CD4-positive, alpha-beta T cell treated with Interleukin-4 for 4 hours (primary cell): Measurements from ENCODE around the gene RSRP1.
A peak's percentile ranks its signal among the peaks of the same experiment; 100 is the strongest.
"Not testable (repeated sequence)": the region's sequence is repeated elsewhere in the genome, so short reads cannot be mapped to it uniquely, and the experiment has no call there.

Experiments used
- DNase-seq: peaks from one replicate; pipeline ENCODE4 v3.0.0-alpha.2; 2020

RSRP1 gene

DNA sequence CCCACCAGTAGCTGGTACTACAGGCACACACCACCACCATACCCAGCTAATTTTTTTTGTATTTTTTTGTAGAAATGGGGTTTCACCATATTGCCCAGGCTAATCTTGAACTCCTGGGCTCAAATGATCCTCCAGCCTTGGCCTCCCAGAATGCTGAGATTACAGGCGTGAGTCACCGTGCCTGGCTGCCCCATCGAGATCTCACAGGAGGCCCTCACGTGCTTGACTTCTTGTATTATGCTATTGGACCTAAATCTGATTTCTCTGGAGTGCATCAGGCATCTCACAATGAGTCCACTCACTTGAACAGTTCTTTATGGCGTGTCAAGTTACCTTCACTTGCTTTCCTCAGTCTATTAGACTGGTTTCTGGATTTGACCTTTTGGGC, 9.3 kb upstream of the RSRP1 start:
- DNase-seq, result no peak

DNA sequence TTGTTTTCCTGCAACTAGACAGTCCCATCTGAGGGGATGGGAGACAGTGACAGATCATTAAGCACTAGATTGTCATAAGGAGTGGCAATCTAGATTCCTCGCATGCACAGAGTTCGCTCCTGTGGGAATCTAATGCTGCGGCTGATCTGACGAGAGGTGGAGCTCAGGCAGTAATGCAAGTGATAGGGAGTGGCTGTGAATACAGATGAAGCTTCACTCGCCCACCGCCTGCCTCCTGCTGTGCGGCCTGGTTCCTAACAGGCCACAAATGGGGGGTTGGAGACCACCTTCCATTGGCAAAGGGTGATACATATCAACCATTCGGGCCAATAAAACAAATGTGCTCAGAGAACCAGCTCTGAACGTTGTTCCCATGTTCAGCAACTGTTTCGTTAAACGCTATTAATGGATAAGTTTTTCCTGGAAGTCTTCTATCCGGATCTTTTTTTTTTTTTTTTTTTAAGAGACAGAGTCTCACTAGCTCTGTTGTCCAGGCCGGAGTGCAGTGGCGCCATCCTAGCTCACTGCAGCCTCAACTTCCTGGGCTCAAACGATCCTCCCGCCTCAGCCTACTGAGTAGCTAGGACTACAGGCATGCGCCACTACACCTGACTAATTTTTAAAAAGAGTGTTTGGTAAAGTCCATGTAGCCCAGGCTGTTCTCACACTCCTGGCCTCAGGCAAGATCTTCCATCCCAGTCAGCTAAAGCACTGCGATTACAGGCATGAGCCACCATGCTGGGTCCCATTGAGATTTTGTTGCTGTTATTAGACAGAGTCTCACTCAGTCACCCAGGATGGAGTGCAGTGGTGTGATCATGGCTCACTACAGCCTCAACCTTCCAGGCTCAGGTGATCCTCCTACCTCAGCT, 8.7 kb upstream of the RSRP1 start:
- no peak for DNase-seq

DNA sequence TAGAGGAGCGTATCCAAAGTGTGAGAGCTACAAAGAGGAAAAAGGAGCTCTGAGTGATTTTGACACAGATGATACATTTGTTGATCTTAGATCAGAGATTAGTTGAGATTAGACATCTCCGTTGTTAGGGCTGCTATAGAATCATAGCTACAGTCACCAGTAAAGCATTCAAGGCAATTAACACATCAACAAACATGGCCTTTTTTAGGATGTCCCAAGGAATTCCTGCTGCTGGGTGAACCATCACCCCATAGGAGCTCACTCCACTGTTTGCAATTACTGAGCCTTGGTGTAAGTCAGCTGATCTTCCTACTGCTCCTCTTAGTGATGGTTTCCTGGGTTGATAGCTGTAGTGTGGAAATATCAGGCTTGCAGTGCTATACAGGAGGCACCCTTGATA, 6.7 kb upstream of the RSRP1 start:
- DNase-seq, result no peak

DNA sequence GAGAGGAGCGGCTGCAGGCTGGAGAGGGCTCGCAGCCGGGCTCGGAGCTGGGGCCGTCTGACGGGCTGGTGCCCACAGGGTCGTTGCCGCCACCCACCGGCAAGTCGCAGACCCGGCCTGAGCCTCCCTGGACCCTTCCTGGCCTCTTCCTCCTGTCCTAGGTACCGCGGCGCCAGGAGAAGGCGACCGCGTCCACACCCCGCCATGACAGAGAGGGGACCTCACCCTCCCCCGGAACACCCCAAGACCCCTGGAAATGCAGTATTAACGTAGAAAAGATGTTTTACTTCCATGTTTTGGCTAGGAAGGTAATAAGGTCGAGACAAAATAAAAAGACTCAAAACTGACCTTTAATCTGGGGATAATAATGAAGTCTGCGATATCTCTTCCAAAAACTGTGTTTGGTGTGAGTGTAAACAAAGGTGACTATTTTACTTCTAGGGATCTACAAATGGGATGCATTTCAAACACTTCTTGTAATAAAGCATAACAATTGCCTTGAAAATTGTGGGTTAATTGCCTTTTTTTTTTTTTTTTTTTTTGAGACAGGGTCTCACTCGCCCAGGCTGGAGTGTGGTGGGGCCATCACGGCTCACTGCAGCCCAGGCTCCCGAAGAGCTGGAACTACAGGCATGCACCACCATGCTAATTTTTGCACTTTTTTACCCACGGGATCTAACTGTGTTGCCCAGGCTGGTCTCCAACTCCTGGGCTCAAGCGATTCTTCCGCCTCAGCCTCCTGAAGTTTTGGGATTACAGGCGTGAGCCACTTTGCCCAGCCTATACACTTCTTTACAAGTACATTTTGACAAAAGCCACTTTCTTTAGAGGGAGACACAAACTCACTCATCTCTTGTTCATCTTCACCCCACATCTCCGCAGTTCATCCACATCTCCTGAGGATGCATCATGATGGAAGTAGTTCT, 838 bp upstream of the RSRP1 start:
- DNase-seq, result no peak

GRCh38 chr1:25246600-25247023, 642 bp downstream of the RSRP1 start:
- no peak for DNase-seq

- DNase-seq, result no peak
These were observed 1.2 kb downstream of the RSRP1 start for GRCh38 chr1:25245809-25246599.

DNA sequence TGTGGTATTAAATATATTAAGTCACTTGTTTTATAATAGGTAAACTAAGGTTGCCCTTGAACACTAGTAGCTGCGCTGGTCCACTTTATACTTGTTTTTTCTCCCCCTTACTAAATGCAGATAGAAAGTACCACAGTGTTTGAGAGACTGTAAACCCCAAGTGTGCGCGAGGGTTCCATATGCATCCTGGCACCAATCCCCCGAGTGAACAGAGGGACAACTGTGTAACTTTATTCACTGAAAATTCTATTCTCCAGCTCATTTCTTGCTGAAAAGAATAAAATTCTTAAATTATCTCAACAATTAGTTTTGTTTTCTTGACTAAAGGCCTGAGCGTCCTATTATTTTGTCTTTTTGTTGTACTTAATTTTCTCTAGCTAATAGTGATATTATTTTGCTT, 1.9 kb downstream of the RSRP1 start:
- no peak for DNase-seq

DNA sequence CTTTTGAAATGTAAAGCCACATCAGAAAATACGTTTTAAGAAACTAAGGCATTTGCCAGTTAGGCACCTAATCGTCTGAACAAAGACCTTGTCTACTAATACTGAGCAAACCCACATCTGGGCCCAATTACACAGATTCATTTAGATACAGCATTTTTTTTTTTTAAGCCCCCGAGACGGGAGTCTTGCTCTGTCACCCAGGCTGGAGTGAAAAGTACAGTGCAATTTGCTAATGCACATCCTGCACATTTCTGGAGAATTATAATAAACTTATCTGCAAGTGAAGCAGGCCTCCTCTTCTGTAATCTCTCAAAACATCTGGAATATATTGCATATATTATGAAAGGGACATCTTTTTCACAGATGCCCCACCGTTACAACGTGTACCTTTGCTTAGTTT, 3.3 kb downstream of the RSRP1 start:
- no peak for DNase-seq

- DNase-seq, result peak; percentile 97
These were observed 7.3 kb downstream of the RSRP1 start for GRCh38 chr1:25239681-25240541.

DNA sequence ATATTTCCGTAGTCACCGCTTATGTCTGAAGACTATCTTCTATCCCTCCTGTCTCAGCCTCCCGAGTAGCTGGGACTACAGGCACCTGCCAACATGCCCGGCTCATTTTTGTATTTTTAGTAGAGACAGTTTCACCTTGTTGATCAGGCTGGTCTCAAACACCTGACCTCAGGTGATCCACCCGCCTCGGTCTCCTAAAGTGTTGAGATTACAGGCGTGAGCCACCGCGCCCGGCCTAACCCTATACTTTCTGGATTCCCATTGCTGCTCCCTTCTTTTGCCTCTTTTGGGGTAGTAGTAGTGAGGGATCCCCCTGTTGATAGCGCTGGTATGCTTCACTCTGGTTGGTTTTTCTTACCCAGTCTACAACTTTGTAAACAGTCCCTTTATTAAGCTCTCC, 9.2 kb downstream of the RSRP1 start:
- no peak for DNase-seq

DNA sequence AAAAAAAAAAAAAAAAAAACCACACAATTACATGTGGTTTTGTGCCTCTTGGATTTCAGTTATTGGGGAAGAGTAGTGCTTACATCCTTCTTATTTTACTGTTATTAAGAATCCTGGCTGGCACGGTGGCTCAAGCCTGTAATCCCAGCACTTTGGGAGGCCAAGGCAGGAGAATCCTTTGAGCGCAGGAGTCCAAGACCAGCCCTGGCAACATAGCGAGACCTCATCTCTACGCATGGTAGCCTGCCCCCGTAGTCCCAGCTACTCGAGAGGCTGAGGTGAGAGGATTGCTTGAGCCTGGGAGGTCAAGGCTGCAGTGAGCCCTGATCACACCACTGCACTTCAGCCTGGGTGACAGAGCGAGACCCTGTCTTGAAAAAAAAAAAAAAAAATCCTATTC, 11.0 kb downstream of the RSRP1 start:
- not testable (repeated sequence) for DNase-seq

DNA sequence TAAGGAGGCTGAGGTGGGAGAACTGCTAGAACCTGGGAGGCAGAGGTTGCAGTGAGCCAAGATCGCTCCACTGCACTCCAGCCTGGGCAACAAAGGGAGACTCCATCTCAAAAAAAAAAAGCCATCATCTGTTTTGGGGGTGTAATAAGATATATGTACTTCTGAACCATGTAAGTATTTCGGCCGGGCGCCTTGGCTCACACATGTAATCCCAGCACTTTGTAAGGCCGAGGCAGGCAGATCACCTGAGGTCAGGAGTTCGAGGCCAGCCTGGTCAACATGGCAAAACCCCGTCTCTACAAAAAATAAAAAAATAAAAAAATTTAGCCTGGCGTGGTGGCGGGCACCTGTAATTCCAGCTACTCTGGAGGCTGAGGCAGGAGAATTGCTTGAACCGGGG, 11.8 kb downstream of the RSRP1 start:
- DNase-seq, result not testable (repeated sequence)

DNA sequence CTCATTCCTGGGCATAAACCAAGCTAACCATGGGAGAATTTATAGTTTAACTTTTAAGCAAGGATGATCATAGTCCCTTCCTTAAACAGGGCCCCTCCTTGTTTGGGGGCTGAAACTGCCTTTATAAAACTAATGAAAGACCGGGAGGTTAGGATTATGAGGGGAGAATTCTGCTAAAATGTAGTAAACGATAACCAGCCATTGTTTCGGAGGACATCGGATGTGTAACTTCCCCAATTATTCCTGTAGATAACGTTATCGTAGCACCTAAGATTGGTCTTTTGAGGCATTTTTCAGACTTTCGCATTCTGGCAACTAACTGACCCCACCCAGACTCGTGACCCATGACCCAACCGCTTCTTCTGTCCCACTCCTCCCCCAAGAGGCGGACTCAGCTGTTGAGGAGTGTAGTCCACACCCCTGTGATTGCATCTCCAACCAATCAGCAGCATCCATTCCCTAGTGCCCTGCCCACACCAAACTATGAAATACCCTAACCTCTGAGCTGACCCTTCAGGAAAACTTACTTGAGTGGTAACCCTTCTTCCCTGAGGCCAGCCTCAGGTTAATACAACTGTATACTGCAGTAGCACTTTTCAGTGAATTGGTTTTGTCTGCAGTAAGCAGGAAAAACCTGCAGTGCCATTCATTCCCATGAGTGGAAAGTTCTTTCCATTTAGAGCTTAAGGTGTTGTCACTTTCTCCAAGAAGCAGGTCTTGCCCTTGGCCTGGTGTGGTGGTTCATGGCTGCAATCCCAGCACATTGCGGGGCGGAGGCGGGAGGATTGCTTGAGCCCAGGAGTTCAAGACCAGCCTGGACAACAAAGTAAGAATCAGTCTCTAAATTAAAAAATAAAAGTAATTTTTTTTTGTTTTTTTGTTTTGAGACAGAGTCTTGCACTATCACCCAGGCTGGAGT, 14.1 kb downstream of the RSRP1 start:
- peak; percentile 77 for DNase-seq

DNA sequence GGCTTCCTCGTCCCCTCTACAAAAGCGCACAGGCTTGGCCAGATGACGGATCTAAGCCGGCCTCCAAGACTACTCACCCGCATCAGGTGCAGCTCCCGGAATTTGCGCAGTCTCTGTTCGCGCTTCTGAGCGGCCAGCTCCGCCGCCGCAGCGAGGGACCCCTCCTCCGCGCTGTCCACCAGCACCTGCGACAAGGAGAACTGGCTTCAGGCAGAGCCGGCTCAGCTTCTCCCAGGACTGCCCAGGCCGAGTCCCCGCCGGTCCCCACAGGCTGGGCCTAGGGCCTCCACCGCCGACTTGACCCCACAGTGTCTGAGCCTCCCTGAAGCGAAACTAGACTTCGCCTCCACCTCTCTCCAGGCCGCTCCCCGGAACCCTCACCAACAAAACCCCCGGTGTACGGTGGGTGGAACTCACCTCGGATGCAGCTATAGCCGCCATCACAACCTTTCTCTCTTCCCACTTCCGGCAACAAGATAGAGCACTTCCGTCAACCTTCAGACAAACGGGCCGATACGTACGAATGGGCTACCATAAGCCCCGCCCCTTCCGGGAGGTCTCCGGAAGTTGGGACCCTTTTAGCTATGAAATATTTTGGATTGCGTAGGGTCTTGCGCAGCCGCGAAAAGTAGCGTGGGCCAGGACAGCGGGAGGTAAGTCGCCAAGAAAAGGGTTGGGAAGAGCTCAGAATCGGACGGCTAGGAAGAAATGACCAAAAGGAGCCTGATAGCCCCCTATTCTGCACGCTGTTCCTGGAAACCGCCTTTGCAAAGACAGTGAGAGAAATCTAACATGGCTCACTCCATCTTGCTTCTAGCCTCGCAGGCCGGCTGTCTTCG, 15.0 kb downstream of the RSRP1 start, which contains the start of gene SYF2:
TSS of gene SYF2 (minus strand) at position 476 of the 839 bp plus-strand sequence. CDS start at position 441, 35 bp downstream.
- DNase-seq, result peak; percentile 92

- no peak for DNase-seq
These were observed 23.8 kb downstream of the RSRP1 start for GRCh38 chr1:25223471-25223870.

GRCh38 chr1:25222606-25223005, 24.6 kb downstream of the RSRP1 start:
- DNase-seq, result no peak

DNA sequence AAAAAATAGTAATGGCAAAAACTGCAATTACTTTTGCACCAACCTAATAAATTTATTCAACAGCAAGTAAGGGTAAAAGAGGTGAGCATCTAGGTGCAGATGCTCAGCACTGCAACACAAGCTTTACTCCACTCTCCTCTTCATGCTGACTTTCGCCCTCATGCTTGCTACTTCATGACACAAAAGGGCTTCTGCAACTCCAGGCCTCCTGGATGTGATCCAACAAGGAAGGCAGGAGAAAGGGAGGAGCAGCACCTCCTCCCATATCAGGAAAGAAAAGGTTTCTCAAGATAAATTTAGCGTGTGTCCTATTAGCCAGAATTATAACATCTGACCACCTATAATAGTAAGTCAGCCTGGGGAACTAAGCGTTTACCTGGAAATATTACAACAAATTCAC, 26.6 kb downstream of the RSRP1 start:
- DNase-seq, result no peak

GRCh38 chr1:25219661-25220251, 27.5 kb downstream of the RSRP1 start:
- no peak for DNase-seq

- DNase-seq, result no peak
These were observed 29.5 kb downstream of the RSRP1 start for GRCh38 chr1:25217598-25218232.
